NCI-H1048 (cell line): Measurements from ENCODE around the gene ZNF141.
"Not testable (repeated sequence)": the region's sequence is repeated elsewhere in the genome, so short reads cannot be mapped to it uniquely, and the experiment has no call there.

Experiments used
- DNase-seq: peaks from one replicate; lab custom pipeline; 2025; lab: John Stamatoyannopoulos, UW

The ZNF141 gene

GRCh38 chr4:337143-337931 is at the start of gene ZNF141:
Gene ZNF141, plus strand, starts transcription at chr4:337814. Its CDS starts 170 bp downstream, at chr4:337984.
- DNase-seq = peak; percentile 74

DNA sequence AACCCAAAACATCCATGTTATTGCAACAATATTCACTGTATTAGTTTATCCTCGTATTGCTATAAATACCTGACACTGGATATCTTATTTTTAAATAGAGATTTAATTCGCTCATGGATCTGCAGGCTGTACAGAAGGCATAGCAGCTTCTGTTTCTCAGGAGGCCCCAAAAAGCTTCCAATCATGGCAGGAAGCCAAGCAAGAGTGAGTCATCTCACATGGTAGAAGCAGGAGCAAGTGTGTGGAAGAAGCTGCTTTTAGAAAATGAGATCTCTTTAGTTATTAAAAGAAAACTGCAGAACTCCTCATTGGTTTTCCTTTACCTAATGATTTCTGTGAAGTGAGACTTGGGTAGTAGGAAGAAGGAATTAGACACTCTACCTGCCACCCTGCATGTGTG is 48.7 kb upstream of the ZNF141 start:
- no peak for DNase-seq

DNA sequence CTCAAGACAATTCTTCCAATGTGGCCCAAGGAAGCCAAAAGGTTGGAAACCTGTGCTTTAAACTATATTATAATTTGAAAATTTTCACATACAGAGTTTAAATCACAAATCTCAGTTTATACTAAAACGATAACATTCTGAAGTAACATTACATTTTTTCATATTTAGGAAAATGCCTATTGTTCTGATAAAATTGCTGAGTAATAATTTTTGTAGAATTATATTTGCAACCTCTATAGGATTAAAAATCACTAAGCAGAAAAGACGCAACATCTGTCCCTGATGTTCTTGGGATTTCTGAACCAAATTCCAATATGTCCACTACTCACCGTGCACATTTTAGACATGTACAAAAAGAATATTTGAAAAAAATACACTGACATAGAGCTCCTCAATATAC is 42.9 kb upstream of the ZNF141 start:
- no peak for DNase-seq

- DNase-seq = no peak
Measured at GRCh38 chr4:302381-302780, 35.2 kb upstream of the ZNF141 start.

DNA sequence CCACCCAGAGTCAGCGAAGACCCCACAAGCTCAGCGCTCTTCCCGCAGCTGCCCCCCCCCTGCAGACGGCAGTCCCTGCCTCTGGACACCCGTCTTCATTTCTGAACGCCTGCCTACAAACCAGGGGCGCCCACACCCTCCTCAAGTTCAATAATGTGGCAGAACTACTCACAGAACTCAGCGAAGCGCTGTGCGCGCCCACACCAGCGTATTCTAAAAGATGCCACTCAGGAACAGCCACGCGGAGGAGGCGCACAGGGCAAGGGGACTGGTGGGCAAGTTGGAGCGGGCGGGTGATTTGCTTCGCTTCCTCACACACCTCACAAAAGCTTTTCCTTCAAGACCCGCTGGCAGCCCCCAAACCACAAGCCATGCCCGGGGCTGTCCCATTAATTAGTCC is 33.1 kb upstream of the ZNF141 start:
- DNase-seq = not testable (repeated sequence)

DNA sequence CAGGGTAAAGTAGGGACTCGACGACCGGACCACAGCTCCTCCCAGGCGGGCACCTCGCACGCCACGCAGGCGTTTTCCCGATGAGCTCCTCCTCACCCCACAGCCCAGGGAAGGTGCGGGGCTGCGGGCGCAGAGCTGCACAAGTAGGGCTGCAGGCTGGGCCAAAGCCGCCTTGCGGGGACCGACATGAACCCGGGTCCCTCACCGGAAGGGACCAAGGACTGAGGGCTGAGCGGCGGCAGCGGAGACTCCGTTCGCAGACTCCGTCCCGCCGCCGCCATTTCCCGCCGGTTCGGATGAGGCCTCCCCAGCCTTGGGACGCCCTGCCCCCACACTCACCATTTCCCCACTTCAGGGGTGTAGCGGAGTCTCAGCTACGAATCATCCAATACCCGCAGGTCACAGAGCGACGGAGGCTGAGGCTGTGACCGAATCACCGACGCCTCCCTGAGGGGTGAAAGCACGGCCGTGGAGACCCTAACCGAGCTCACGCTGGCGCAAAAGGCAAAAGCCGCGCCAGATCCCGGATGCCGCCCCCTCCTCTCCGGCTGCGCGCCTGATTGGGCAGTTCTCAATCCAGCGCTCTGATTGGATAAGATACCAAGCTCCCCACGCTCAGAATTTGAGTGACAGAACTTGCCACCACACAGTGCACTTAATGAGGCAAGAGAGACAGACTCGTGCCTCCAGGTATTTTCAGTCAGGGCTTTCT is 32.5 kb upstream of the ZNF141 start, which contains the start of gene ZNF732:
TSS of gene ZNF732 (minus strand) at position 506 of the 712 bp plus-strand sequence. CDS start at position 342, 164 bp downstream.
- no peak for DNase-seq

DNA sequence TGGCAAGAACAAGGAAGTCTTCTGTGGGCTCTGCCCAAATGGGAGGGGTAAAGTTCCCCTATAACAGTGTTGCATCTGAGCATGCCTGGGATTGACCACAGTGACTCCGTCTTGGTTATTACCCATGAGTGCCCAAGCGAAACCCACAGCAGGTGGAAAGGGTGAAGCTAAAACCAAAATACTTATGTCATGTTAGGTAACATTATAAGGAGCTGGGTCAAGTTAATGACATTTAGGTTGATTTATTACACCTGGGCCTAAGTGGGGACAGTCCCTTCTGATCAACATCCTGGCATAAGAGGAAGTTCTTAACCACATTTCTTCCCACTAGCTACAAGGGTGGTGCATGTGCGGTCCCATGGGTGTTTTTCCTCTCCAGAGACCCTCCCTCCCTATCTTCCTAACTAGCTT is 31.1 kb upstream of the ZNF141 start:
- no peak for DNase-seq

- no peak for DNase-seq
Measured at GRCh38 chr4:309807-310206, 27.8 kb upstream of the ZNF141 start.

DNA sequence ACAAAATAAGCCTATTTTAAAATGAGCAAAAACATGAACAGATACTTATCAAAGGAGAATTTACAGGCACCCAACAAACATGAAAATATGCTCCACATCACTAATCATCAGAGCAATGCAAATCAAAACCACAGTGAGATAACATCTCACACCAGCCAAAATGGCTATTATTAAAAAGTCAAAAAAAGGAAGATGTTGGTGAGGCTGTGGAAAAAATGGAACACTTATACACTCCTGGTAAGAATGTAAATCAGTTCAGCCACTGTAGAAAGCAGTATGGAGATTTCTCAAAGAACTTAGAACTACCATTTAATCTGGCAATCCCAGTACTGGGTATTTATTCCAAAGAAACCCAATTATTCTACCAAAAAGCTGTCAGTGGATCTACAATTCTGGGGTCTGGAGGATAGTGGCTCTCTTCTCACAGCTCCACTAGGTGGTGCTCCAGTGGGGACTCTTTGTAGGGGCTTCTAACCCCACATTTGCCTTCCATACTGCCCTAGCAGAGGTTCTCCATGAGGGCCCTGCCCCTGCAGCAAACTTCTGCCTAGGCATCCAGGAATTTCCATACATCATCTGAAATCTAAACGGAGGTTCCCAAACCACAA is 23.2 kb upstream of the ZNF141 start:
- no peak for DNase-seq

- no peak for DNase-seq
Measured at GRCh38 chr4:328729-329128, 8.9 kb upstream of the ZNF141 start.

DNA sequence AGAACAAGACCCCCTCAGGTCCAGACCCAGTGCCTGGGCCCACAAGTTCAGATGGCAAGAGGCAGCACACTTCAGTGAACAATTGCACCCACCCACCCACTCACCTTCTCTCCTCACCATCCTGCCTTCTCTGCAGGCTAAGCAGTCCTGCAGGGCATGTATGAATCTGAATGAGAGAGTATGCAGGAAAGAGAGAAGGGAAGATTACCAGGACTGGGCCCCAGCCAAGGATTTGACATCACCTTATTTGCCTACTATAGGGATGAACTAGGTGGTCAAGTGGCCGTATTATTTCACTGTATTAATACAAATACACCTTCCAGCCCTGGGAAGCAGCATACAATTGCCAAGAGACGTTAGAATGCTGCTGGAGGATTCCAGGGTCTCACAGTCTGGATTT is 2.1 kb upstream of the ZNF141 start:
- DNase-seq = no peak

DNA sequence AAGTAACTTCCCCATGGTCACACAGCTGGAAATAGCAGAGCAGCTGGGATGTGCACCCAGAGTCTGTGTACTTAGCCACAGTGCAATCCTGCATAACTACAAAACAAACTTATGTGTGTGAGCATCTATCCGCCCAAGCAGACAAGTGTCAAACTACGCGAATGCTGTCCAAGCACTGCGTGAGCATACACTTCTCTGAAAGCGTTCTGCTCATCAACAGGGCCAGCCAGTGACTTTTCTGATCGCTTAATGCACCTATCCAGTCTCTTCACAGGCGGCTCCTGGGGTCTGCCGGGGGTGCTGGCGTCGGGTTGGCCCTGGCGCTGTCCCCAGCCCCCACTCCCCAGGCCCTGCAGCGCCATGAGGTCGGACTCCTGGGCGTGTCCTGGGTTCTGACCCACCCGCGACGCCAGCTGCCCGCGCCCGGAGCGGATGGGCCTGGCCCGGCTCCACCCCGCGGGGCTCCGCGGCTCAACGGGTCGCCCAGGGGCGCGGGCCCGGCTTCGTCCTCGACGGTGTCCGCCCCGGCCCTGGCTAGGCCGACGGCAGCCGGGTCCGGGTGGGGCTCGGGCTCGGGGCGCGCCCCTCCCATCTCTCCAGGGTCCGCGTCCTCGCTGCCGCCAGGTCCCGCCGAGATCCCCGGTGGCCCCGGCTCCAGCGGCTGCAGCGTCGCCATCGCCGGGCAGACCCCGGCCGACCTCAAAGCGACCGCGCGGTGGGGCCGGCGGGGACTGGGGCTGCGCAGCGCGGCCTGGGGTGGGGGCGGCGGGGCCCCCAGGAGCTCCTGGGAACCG is 1.3 kb upstream of the ZNF141 start:
- DNase-seq = no peak

GRCh38 chr4:336893-337142 is 796 bp upstream of the ZNF141 start:
- no peak for DNase-seq

DNA sequence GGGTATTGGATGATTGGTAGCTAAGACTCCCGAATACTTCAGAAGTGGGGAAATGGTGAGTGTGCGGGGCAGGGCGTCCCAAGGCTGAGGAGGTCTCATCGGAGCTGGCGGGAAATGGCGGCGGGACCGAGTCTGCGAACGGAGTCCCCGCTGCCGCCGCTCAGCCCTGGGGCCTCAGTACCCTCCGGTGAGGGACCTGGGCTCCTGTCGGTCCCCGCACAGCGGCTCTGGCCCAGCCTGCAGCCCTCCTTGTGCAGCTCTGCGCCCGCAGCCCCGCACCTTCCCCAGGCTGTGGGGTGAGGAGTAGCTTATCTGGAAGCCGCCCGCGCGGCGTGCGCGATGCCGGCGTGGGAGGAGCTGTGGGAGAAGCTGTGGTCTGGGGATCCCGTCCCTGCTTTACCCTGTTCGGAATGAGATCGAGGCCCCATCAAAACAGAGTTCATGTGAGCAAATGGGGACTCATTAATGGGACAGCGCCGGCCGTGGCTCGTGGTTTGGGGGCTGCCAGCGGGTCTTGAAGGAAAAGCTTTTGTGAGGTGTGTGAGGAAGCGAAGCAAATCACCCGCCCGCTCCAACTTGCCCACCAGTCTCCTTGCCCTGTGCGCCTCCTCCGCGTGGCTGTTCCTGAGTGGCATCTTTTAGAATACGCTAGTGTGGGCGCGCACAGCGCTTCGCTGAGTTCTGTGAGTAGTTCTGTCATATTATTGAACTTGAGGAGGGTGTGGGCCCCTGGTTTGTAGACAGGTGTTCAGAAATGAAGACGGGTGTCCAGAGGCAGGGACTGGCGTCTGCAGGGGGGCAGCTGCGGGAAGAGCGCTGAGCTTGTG is 531 bp downstream of the ZNF141 start:
- no peak for DNase-seq

DNA sequence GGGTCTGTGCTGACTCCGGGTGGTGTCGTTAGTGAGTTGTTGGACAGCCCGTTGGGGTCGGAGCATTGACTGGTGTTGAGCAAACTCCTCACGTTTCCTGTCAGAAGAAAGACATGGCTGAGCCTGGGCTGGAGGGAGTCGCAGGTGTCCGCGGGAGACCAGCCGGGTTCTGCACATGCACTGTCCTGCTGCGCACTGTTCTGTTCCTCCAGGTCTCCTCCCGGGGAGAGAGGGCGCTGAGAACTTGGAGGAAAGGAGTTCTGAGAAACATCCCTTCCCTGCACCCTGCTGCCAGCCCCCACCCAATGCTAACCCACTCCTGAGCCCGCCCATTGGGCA is 1.1 kb downstream of the ZNF141 start:
- DNase-seq = no peak

DNA sequence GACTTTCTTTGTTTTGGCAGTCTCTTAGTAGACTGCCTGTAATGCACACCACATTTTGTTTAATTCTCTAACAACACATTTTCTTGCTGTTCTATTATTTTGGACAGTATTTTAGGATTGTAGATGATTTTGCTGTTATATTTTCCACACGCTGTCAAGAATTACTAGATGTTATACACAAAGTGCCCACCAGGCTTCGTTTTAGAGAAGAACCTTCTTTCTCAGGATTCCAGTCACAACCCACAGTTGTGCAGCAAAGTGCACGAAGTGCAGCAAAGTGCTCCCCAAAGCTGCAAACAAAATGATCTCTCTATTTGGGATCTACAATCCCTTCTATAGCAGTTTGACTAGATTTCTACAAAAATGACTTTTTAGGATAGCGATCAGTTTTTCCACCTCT is 2.4 kb downstream of the ZNF141 start:
- no peak for DNase-seq

DNA sequence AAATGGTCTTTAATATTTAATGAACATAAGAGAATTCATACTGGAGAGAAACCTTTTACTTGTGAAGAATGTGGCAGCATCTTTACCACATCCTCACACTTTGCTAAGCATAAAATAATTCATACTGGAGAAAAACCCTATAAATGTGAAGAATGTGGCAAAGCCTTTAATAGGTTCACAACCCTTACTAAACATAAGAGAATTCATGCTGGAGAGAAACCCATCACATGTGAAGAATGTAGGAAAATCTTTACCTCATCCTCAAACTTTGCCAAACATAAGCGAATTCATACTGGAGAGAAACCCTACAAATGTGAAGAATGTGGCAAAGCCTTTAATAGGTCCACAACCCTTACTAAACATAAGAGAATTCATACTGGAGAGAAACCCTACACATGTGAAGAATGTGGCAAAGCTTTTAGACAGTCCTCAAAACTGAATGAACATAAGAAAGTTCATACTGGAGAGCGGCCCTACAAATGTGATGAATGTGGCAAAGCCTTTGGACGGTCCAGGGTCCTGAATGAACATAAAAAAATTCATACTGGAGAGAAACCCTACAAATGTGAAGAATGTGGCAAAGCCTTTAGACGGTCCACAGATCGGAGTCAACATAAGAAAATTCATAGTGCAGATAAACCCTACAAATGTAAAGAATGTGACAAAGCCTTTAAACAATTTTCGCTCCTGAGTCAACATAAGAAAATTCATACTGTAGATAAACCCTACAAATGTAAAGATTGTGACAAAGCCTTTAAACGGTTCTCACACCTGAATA is 35.6 kb downstream of the ZNF141 start:
- DNase-seq = no peak

GRCh38 chr4:374298-375160 is 36.9 kb downstream of the ZNF141 start:
- no peak for DNase-seq

GRCh38 chr4:384311-385010 is 46.8 kb downstream of the ZNF141 start:
- no peak for DNase-seq
